Activated CD8-positive, alpha-beta T cell treated with anti-CD3 and anti-CD28 coated beads, Interleukin-2, amount 10 ng/mL, durations not matched to agents 7 days and 5 days (primary cell): Measurements from ENCODE around the gene GCGR. TPM values are rescaled to one million over a fixed set of nuclear protein-coding genes. Genes with fewer than 3 reads are reported as not detected.
"Not testable (repeated sequence)": the region's sequence is repeated elsewhere in the genome, so short reads cannot be mapped to it uniquely, and the experiment has no call there.

Source experiments
- ATAC-seq: fragments of 150-1000 bp; cut with Tn5 transposase; one replicate; pipeline ENCODE4 v1.10.0; 2021; ENCODE audit warnings: moderate library complexity
- CTCF ChIA-PET: fragments of 350-600 bp; sonication (Branson Sonifier 250); formaldehyde crosslinking; loops from one replicate; lab custom pipeline; 2021; ENCODE audit warnings: antibody characterized with exemption; lab: Charles Lee
- POLR2A ChIA-PET: fragments of 350-600 bp; sonication (Branson Sonifier 250); formaldehyde crosslinking; loops from one replicate; lab custom pipeline; 2021; ENCODE audit warnings: antibody characterized with exemption; lab: Charles Lee
- DNase-seq: peaks from one replicate; pipeline ENCODE4 v3.0.0-alpha.2; 2020
- H3K27ac Mint-ChIP-seq: one replicate; pipeline ENCODE4 v1.8.0; 2021; ENCODE audit warnings: mild to moderate bottlenecking, mixed read lengths
- H3K27me3 Mint-ChIP-seq: one replicate; pipeline ENCODE4 v1.8.0; 2021; ENCODE audit warnings: low read depth, mixed read lengths
- H3K36me3 Mint-ChIP-seq: one replicate; pipeline ENCODE4 v1.8.0; 2021; ENCODE audit warnings: low read depth, mixed read lengths
- H3K4me1 Mint-ChIP-seq: one replicate; pipeline ENCODE4 v1.8.0; 2021; ENCODE audit warnings: low read depth, mixed read lengths
- H3K4me3 Mint-ChIP-seq: one replicate; pipeline ENCODE4 v1.8.0; 2021; ENCODE audit warnings: mild to moderate bottlenecking, mixed read lengths
- H3K9me3 Mint-ChIP-seq: one replicate; pipeline ENCODE4 v1.8.0; 2022; ENCODE audit warnings: mixed read lengths; ENCODE audit not compliant: insufficient read depth
- total RNA-seq, 2 experiments: library from RNA; stranded (reverse); gene quantifications; one replicate each; pipeline ENCODE4 v1.2.3, GENCODE V29; 2021

The GCGR gene
- total RNA-seq, 2 experiments from 2014 or later, result not detected

DNA sequence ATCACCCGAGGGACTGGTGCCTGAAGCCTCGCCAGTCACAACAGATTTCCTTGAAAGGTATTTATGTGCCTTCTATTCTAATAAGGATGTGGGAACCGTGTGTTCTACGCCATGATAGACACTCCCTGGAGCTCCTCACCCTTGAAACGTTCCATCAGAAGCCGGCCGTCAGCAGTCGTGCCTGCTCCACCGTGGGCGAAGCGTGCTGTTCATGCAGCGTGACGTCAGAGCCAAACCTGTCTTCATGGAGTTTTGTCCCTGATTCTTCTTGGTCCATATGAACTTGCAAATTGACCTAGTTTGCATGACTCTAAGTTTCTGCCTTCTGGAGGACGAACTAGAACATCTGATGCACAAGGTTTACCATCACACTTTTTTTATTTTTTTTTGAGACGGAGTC is 35.4 kb downstream of the GCGR start:
- CTCF ChIA-PET, result no interaction called here
- POLR2A ChIA-PET, result interaction anchor here (1.6 kb wide), 1 partner anchor 12 kb away, joined by 4 read pairs; no protein-coding TSS in a partner anchor
- Mint-ChIP-seq H3K27me3 (no peaks in the 10 kb centered on the region), H3K27ac (no peak overlapping the region), H3K4me1 (no peaks in the 10 kb centered on the region), H3K9me3 (no peaks in the 10 kb centered on the region), H3K4me3 (no peak overlapping the region), H3K36me3 (peaks cover 12% of the 10 kb centered on the region)
- no peak for ATAC-seq
- no peak for DNase-seq

DNA sequence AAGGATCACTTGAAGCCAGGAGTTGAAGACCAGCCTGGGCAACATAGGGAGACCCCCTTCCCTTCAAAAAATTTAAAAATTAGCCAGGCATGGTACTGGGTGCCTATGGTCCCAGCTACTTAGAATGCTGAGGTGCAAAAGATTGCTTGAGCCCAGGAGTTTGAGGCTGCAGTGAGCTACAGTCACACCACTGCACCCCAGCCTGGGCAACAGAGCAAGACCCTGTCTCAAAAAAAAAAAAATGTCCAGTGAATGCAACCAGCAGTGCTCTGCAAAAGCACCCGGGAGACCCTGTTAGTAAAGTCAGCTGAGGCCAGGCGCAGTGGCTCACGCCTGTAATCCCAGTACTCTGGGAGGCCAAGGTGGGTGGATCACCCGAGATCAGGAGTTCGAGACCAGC is 36.1 kb downstream of the GCGR start:
- H3K27ac Mint-ChIP-seq, ATAC-seq, H3K4me1 Mint-ChIP-seq, CTCF ChIA-PET, H3K4me3 Mint-ChIP-seq, H3K27me3 Mint-ChIP-seq, H3K9me3 Mint-ChIP-seq, DNase-seq: not testable (repeated sequence)
- H3K36me3 Mint-ChIP-seq, result peaks cover 19% of the 10 kb centered on the region
- POLR2A ChIA-PET, result interaction anchor here (0.9 to 1.6 kb wide), 2 partner anchors 11 to 15 kb away, joined by 4 to 7 read pairs; no protein-coding TSS in a partner anchor

DNA sequence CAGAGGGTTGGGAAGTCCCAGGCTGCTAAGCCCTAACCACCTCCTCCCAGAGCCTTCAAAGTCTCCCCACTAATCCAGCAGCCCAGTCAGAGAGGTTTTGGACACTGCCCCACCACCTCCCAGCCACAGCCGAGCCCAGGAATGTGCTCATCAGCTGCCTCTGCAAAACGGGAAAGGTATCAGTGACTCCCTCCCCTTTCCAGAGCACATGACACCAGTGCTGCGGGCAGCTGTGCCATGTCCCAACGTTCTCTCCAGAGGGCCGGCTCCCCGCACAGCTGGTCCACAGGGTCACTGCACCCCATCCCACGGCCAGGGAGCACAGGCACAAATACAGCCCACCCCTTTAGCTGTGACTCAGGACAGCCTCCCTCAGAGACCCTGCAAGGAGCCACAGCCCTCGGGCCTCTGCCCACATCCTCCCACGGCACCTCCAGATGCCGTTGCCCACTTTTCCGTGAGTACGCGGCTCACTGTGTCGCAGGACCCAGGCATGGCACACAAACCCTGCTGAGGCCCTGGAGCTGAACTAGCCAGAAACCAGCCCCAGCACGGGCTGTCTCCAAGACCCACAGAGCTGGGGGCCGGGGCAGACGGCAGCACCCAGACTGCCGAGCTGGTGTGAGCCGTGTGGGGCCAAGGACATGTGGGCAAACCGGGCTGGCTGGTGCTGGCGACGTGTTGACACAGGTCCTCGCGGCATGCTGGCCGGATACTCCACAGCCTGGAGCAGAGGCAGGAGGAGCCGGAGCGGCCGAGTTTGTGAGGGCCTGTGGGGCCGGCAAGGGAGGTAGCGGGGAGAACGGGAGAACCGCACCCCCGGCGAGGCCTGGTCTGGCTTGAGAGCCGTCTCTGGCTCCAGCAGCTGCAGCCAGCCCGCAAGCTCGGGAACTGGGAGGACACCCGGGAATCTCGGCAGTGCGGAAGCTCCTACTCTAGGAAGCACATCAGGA is 37.2 kb downstream of the GCGR start:
- Mint-ChIP-seq H3K4me3 (no peak overlapping the region), H3K4me1 (no peaks in the 10 kb centered on the region), H3K9me3 (no peaks in the 10 kb centered on the region), H3K27ac (no peak overlapping the region), H3K36me3 (peaks cover 28% of the 10 kb centered on the region), H3K27me3 (no peaks in the 10 kb centered on the region)
- CTCF ChIA-PET, result interaction anchor here (0.6 kb wide), 1 partner anchor 13 kb away, joined by 3 read pairs; no protein-coding TSS in a partner anchor
- ATAC-seq (no peak), DNase-seq (no peak)
- POLR2A ChIA-PET, result interaction anchor here (0.9 to 1.6 kb wide), 4 partner anchors 10 to 105 kb away, joined by 3 to 7 read pairs (median 4); no protein-coding TSS in a partner anchor

DNA sequence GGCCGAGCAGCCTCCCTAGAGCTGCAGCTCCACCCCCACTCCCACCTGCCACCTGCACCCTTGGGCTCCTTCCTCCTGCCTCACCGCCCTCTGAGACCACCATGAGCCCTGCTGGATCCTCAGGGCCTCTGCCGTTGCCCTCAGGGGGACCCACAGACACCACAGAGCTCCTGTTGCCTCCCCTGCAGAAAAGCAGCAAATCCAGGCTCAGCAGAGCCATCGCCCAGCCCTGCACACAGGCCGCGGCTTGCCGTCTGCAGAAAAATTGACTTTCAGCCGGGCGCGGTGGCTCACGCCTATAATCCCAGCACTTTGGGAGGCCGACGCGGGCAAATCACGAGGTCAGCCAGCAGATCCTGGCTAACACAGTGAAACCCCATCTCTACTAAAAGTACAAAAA is 37.9 kb downstream of the GCGR start:
- H3K9me3 Mint-ChIP-seq, result no peaks in the 10 kb centered on the region
- no peak overlapping the region for H3K4me3 Mint-ChIP-seq
- no peak overlapping the region for H3K27ac Mint-ChIP-seq
- CTCF ChIA-PET, result no interaction called here
- peaks cover 33% of the 10 kb centered on the region for H3K36me3 Mint-ChIP-seq
- ATAC-seq, result no peak
- POLR2A ChIA-PET, result interaction anchor here (1.0 kb wide), 1 partner anchor 106 kb away, joined by 5 read pairs; no protein-coding TSS in a partner anchor
- H3K27me3 Mint-ChIP-seq, result no peaks in the 10 kb centered on the region
- H3K4me1 Mint-ChIP-seq, result no peaks in the 10 kb centered on the region
- DNase-seq, result no peak

DNA sequence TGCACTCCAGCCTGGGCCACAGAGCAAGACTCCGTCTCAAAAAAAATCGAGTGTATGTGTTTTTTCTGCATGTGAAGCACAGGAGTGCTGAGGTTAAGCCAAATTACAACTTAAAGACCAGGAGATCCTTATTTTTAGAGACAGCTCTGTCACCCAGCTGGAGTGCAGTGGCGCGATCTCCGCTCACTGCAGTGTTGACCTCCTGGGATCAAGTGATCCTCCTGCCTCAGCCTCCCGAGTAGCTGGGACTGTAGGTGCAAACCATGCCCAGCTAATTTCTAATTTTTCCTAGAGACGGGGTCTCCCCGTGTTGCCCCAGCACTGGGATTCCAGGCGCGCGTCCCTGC is 38.4 kb downstream of the GCGR start:
- H3K27ac Mint-ChIP-seq, result no peak overlapping the region
- peaks cover 38% of the 10 kb centered on the region for H3K36me3 Mint-ChIP-seq
- no peak overlapping the region for H3K4me3 Mint-ChIP-seq
- ChIA-PET CTCF (no interaction called here), POLR2A (interaction anchor here (0.9 to 1.0 kb wide), 2 partner anchors 10 to 106 kb away, joined by 4 to 5 read pairs; no protein-coding TSS in a partner anchor)
- no peak for ATAC-seq
- H3K9me3 Mint-ChIP-seq, result no peaks in the 10 kb centered on the region
- H3K27me3 Mint-ChIP-seq, result no peaks in the 10 kb centered on the region
- no peak for DNase-seq
- H3K4me1 Mint-ChIP-seq, result no peaks in the 10 kb centered on the region

DNA sequence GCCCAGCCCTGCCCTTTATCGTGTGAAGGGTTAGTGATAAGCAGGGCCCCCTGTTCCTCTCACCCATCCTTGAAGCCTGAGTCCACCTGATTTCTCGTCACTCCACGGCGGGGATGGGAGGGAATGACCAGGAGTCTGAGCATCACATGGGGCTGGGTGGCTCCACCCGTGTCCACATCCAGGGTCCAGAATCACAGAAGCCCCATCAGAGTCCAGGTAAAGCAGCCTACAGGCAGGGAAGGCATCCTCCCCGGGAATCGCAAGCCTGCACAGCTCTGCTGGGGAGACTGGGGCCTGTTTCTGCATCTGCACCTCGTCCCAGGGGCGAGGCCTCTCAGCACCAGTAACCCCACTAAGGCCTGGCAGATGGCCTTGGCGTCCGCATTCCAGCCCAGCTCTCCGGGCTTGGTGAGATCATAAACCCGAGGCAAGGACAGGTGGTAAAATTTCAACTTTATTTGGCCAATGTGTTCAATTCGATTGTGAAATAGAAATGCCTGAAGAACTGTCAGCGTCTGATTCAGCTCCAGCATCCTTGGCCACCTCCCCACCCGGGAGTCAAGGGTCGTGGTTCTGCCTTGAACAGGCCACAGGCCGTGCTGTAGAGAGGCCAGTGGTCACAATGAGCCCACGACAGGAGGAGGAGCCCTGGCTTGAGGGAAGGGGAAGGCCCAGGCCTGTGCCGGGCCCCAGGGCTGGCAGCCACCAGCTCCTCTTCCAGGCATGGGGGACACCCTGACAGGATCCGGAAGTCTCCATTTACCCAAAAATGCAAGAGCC is 39.0 kb downstream of the GCGR start:
- ChIA-PET CTCF (no interaction called here), POLR2A (interaction anchor here (0.9 kb wide), 1 partner anchor 9 kb away, joined by 4 read pairs; no protein-coding TSS in a partner anchor)
- H3K36me3 Mint-ChIP-seq, result peaks cover 39% of the 10 kb centered on the region

DNA sequence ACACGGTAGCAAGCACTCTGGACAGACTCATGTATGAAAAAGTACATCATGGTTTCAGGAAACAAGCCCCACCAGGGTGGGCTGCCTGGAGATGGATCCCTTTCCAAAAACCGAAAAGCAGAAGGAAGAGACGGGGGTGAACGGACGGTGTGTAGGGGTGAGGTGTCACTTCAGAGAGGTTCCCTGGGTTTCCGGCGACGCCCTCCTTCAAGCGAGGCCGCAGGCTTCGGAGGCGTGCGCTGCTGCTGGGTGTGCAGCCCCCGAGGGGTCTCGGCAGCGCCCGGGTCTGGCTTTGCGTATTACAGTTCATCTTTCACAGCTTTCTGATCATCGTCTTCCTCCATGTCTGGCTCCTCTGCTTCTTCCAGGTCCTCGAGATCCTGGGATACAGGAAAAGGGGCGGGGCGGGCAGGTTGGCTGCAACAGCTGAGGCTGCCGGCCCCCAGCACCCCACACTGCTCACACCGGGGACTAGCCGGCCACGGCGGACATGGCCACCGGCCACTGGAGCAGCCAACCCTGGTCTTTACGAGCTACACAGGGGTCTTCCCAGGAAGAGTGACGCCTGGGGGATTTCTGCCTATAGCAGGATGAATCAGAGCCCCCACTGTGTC is 39.9 kb downstream of the GCGR start:
- POLR2A ChIA-PET, result no interaction called here
- Mint-ChIP-seq H3K27ac (no peak overlapping the region), H3K27me3 (no peaks in the 10 kb centered on the region), H3K4me1 (no peaks in the 10 kb centered on the region), H3K4me3 (no peak overlapping the region), H3K9me3 (no peaks in the 10 kb centered on the region), H3K36me3 (peaks cover 41% of the 10 kb centered on the region)
- DNase-seq, result no peak
- CTCF ChIA-PET, result no interaction called here
- no peak for ATAC-seq

More for the DNA sequence above, 39.0 kb downstream of the GCGR start:
- ATAC-seq (no peak), DNase-seq (no peak)
- no peak overlapping the region for H3K4me3 Mint-ChIP-seq
- H3K9me3 Mint-ChIP-seq, result no peaks in the 10 kb centered on the region
- no peaks in the 10 kb centered on the region for H3K27me3 Mint-ChIP-seq
- no peak overlapping the region for H3K27ac Mint-ChIP-seq
- H3K4me1 Mint-ChIP-seq, result no peaks in the 10 kb centered on the region

DNA sequence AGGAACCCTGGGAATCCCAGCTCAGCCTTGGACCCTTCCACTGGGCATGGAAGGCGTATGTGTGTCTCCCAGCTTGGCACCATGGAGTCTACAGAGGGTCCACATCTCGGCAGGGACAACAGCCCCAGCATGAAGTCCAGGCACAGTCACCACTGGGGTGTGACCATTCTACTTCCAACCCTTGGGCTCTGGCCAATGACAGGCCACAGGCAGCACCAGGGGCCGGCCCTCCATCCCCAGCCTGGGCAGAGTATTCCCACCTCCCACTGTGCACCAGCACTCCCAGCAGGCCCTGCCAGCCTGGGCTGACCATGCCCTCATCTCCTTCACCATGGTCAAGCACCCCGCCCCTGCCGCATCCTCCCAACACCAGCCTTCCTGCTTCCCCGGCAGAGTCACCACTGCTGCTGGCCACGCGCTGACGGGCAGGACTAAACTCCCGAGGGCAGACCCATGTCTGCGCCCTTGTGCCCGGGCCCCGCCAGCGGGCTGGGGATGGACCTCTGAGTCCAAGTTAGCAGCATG is 40.4 kb downstream of the GCGR start:
- H3K36me3 Mint-ChIP-seq, result peaks cover 44% of the 10 kb centered on the region
- CTCF ChIA-PET, result no interaction called here
- peak; percentile 5 for ATAC-seq
- H3K9me3 Mint-ChIP-seq, result no peaks in the 10 kb centered on the region
- no peaks in the 10 kb centered on the region for H3K27me3 Mint-ChIP-seq
- DNase-seq, result no peak
- POLR2A ChIA-PET, result no interaction called here
- H3K27ac Mint-ChIP-seq, result no peak overlapping the region
- H3K4me3 Mint-ChIP-seq, result no peak overlapping the region
- H3K4me1 Mint-ChIP-seq, result no peaks in the 10 kb centered on the region

DNA sequence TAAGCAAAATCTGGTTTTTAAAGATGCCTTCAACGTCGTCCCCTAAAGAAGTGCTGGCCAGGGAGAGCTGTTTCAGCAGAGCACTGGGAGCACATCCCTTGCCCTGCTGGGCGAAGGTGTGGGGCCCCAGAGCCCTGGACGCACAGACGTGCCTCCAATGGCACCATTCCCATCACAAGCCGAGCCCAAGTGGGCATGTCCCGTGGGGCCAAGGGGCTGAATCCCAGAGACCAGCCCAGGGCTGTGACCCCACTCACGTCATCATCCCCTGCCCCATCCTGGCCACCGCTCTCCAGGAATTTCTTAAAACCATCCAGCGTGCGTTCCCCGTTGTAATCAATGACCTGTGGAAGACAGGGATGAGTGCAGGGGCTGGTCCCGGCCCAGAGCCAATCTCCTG is 40.9 kb downstream of the GCGR start:
- H3K4me3 Mint-ChIP-seq, result no peak overlapping the region
- no peaks in the 10 kb centered on the region for H3K9me3 Mint-ChIP-seq
- no peak for DNase-seq
- ChIA-PET POLR2A (no interaction called here), CTCF (no interaction called here)
- no peak for ATAC-seq
- no peaks in the 10 kb centered on the region for H3K27me3 Mint-ChIP-seq
- H3K27ac Mint-ChIP-seq, result no peak overlapping the region
- peaks cover 44% of the 10 kb centered on the region for H3K36me3 Mint-ChIP-seq
- no peaks in the 10 kb centered on the region for H3K4me1 Mint-ChIP-seq

DNA sequence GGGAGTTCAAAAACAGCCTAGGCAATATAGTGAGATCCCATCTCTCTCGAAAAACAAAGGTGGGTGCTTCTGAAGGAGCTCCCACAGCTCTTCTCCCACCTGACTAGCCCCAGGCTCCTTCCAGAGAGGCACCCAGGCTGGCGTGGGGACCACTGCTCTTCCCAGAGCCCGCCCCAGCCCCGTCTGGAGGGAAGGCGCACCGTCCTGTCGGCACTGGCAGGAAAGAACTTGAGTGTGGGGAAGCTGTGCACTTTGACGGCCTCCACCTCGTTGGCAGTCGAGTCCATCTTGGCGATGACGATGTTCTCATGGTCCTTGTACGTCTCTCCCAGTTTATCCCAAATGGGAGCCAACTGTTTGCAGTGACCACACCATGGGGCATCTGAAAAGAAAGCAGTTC is 41.4 kb downstream of the GCGR start:
- Mint-ChIP-seq H3K4me3 (no peak overlapping the region), H3K27ac (no peak overlapping the region), H3K36me3 (peaks cover 44% of the 10 kb centered on the region), H3K4me1 (no peaks in the 10 kb centered on the region), H3K9me3 (no peaks in the 10 kb centered on the region), H3K27me3 (no peaks in the 10 kb centered on the region)
- ATAC-seq (no peak), DNase-seq (no peak)
- ChIA-PET CTCF (no interaction called here), POLR2A (no interaction called here)

DNA sequence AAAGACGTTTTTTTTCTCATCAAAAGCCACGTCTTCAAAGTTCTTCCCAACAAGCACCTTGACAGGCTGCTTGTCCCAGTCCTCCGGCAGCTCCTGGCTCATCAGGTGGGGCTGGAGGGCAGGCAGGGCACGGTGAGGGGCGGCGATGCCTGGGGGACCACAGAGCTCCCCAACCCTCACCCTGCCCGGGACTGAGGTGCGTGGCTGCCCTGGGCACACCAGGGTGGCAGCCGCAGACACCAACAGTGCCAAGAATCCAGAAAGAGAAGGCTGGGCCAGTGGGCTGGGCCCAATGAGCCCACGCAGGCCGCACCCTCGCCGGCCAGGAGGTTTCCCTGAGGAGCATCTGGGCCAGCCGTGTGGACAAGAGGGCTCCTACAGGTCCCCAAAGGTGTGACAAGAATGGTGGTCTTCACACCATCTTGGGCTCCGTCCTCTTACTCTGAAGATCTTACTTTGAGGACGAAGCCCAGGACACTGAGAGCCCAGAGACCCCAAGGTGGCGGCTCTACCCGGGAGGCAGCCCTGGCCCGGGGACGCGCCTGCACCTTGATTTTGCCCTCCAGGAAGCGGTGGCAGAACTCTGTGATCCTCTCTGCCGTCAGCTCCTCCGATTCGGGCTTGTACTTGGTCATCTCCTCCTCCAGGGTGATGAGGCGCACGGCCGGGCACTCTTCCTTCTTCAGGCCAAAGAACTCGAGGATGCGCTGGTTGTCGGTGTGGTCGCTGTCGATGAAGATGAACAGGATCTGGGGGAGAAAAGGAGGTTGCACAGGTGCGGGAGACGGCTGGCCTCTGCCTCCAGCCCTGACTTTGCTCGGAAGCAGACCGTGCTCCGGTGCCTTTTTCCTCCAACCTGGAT is 42.2 kb downstream of the GCGR start:
- Mint-ChIP-seq H3K9me3 (no peaks in the 10 kb centered on the region), H3K36me3 (peaks cover 45% of the 10 kb centered on the region), H3K27me3 (no peaks in the 10 kb centered on the region), H3K4me3 (no peak overlapping the region), H3K27ac (no peak overlapping the region), H3K4me1 (no peaks in the 10 kb centered on the region)
- DNase-seq, result no peak
- ChIA-PET CTCF (no interaction called here), POLR2A (no interaction called here)
- no peak for ATAC-seq
